HG03354 (cell line): ENCODE data around the gene STAU1.
"Not testable (repeated sequence)": the region's sequence is repeated elsewhere in the genome, so short reads cannot be mapped to it uniquely, and the experiment has no call there.

Experiments
- ATAC-seq: cut with Tn5 transposase; IDR thresholded peaks from one replicate; pipeline ENCODE4 v1.9.1; 2021; ENCODE audit warnings: mild to moderate bottlenecking; ENCODE audit not compliant: unreplicated experiment, poor library complexity, severe bottlenecking

Gene STAU1

DNA sequence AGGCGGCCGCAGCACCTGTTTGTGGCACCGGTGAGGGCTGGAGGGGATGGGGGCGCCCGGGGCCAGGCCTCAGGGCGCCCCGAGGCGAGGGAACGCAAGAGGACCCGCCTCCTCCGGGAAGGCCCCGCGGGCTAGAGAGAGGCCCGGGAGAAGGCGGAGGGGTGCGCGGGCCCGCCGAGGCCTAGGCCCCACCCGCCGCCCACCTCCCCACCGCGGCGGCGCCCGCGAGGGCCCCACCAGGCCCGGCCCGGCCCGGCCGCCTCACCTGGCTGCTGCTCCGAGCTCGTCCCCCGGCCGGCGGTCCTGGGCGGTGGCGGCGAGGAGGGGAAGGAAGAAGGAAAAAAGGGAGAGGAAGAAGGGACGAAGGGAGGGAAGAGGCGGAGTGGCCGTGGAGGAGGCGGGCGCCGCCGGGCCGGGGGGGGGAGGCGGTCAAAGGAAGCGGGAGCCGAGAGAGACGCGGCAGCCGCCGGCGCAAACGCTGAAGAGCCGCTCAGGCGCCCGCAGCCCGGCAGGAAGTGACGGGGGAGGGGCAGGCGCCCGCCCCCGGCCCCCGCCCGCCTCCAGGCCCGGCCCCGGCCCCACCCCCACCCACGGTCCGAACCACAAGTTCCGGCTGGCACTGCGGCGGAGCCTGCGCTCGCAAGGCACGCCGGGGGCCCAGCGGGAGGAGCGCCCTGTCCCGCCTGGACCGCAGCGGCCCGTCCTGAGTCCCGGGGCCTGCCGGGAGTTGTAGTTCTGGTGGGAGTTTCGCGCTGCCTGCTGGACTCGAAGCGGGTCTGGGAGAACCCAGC lies at the start of gene STAU1:
TSS of gene STAU1 (minus strand) at position 484 of the 791 bp plus-strand sequence. CDS start 22,133 bp downstream, outside the sequence.
- peak; percentile 91 for ATAC-seq

DNA sequence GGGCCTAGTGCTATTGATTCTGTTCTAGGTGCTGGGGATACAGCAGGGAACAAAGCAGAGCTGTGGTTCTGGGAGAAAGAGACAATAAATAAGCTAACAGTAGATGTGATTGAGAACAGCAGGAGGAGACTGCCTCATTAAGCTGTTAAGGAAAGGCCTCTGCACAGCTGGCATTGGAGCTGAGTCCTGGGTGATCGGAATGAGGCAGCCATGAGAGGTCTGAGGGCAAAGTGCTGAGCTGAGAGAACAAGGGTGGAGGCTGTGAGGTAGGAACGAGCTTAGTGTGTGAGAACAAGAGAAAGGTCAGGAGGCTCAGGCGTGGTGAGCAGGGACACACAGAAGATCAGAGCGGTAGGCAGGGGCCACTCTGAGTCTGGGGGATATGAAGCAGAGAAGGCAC lies 49.4 kb upstream of the STAU1 start:
- no peak for ATAC-seq

DNA sequence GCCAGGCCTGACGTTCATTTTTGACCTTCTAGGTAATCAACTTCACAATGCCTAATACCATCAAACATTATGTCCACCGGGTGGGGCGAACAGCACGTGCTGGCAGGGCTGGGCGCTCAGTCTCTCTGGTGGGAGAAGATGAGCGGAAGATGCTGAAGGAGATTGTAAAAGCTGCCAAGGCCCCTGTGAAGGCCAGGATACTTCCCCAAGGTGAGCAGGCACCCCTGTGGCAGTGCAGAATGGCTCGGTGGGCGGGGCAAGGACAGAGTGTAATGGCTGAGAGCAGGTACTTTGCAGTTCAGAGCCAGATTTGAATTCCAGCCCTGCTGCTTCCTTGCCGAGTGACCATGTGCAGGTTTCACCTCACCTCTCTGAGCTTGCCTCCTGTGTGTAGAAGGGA lies 48.2 kb upstream of the STAU1 start:
- no peak for ATAC-seq

GRCh38 chr20:49234831-49235230 lies 46.7 kb upstream of the STAU1 start:
- no peak for ATAC-seq

- no peak for ATAC-seq
These were observed 45.1 kb upstream of the STAU1 start for GRCh38 chr20:49233226-49233625.

- no peak for ATAC-seq
These were observed 43.3 kb upstream of the STAU1 start for GRCh38 chr20:49231471-49231870.

DNA sequence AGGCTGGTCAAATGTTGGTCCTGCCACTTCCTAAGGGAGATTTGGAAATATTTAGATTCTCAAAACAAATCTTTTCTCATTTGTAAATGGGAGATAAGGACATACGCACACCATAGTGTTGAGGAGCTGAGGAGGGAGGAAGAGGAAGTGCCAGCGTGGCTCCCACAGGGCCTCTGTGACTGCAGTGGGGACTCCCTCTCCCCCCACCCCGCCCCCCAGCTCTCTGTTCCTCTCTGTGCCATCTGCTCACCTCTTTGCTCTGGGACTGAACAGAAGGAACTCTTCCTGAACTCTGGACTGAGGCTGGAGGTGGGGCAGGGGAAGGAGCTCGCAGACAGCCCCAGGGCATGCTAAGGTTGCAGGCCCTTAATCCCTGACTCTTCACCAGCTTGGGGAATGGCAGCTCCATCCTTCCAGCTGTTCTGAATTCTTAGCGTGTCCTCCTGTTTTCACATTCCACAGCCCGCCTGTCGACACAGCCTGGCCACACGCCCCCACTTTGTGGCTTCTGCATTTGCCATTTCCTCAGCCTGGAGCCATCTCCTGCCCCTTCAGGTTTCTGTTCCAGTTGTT lies 42.5 kb upstream of the STAU1 start:
- ATAC-seq, result no peak

DNA sequence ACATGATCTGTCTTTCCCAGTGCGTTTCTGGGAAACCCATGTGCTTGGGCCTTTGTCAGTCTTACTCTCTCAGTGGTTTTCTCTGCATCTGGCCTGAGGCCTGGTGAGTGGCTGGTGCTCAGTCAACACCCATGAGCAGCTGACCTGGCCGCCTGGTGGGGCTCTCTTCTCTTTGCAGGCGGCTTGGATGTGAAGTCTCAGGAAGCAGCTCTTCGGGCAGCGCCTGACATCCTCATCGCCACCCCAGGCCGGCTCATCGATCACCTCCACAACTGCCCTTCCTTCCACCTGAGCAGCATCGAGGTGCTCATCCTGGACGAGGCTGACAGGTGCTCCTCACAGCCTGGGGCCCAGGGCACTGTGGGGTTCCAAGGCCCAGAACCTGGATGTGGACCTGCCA lies 41.9 kb upstream of the STAU1 start:
- no peak for ATAC-seq

- ATAC-seq, result no peak
These were observed 41.2 kb upstream of the STAU1 start for GRCh38 chr20:49229381-49229780.

DNA sequence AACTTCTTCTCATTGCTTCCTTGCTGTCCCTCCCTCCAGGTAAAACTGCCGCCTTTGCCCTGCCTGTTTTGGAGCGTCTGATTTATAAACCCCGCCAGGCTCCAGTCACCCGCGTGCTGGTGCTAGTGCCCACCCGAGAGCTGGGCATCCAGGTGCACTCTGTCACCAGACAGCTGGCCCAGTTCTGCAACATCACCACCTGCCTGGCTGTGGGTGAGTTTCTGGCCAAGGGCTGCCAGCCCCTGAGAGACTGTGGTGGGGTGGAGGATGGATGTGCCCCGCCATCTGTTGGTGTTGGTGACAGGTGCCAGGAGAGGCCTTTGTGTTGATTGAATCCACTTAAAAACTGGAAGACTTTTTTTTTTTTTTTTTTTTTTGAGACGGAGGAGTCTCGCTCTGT lies 40.5 kb upstream of the STAU1 start:
- ATAC-seq, result no peak

DNA sequence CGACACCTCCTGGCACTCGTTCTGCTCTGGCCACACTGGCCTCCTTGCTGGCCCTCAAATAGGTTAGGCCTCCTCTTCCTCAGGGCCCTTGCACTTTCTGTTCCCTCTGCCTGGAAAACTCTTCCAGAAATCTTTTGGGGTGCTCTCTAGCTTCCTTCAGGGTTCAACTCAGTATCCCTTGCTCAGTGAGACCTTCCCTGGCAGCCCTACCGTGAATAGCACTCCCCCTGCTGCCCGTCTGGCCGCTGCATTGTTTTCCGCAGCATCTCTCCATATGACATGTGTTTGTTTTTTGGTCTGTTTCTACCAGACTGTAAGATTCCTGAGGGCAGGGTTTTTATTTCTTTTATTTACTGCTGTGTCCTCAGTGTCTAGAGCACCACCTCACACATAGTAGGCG lies 37.8 kb upstream of the STAU1 start:
- ATAC-seq, result no peak

- ATAC-seq, result no peak
These were observed 32.0 kb upstream of the STAU1 start for GRCh38 chr20:49219924-49220831.

- peak; percentile 90 for ATAC-seq
These were observed 31.2 kb upstream of the STAU1 start, which contains the start of gene DDX27 for GRCh38 chr20:49219091-49219923. Gene DDX27, plus strand, starts transcription at chr20:49219416. Its CDS starts 33 bp downstream, at chr20:49219449.

DNA sequence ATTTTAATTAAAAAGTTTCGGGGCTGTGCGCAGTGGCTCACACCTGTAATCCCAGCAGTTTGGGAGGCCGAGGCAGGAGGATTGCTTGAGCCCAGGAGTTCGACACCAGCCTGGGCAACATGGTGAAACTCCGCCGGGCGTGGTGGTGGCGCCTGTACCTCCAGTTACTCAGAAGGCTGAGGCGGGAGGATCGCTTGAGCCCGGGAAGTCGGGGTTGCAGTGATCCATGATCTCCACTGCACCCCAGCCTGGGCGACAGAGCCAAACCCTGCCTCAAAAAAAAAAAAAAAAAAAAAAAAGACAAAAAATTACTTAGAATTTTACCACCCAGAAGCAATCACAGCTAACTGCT lies 30.6 kb upstream of the STAU1 start:
- not testable (repeated sequence) for ATAC-seq

GRCh38 chr20:49216991-49217578 lies 29.0 kb upstream of the STAU1 start:
- ATAC-seq, result no peak

DNA sequence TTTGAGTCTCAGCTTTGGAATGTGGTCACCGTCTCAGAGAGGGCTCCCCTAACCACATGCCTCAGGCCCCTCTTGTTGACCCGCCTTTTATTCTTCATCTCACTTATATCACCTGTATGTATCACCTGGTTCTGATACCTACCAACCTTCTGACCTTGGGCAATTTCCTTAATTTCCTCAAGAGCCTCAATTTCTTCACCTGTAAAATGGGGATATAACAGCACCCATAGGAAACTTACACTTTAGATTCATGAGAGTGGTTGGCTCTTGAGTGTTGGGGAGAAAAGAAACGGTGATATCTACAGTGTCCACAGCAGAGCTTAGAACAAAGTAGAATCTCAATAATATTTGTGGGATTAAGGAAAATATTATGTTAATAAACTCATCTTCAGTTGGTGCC lies 27.1 kb upstream of the STAU1 start:
- ATAC-seq, result no peak

DNA sequence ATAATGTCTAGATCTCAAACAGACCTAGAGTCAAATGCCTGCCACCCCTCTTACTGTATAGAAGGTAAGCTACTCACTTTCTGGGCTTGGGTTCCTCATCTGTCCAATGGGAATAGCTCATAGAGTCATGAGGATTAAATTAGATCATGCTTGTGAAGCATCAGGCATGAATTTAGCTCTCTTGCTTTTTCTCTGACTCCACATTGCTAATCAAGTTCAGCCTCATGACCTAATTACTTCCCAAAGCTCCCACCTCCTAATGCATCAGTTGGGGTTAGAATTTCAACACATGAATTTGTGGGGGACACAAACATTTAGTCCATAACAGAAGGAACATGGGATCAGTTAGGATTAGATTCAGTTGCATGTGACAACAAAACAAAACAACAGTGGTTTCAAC lies 26.4 kb upstream of the STAU1 start:
- no peak for ATAC-seq

- ATAC-seq, result no peak
These were observed 22.6 kb upstream of the STAU1 start for GRCh38 chr20:49210757-49211110.

DNA sequence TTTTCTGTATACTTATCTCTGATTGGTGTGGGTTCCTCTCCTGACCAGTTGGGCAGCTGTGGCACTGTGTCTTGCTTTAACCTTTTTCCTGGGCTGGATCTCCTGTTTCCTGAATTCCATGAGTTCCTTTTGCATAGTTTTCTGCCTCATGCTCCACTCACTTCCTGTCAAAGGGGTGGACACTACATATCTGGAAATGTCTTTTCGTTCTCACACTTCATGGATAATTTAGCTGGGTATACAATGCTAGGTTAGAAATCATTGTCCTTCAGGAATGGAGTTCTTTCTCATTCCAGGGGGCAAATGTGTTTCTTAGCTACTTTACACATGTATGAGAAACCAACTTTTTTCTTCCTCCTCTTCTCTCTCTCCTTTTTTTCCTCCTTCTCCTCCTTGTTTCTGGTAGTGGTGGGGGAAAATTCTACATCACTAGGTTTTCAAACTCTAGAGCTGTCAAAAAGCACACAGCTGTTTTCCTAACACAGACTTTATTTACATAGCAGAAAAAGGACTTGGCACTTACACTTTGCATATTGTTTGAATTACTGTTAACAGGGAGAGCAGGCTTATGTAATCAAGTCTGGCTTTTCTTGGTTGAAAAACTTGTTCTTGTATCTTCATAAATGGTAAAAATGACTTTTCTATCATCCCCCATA lies 22.1 kb upstream of the STAU1 start:
- ATAC-seq, result no peak
